CD1c-positive myeloid dendritic cell (primary cell): ENCODE data around the gene HOXC10.
A peak's percentile ranks its signal among the peaks of the same experiment; 100 is the strongest.

ENCODE experiments used
- DNase-seq: peaks from one replicate; pipeline ENCODE4 v3.0.0-alpha.2; 2016; ENCODE audit errors: extremely low spot score

The HOXC10 gene

GRCh38 chr12:54003625-54004024 lies 18.7 kb downstream of the HOXC10 start:
- DNase-seq: no peak

GRCh38 chr12:54004063-54004840 lies 19.3 kb downstream of the HOXC10 start:
- no peak for DNase-seq

GRCh38 chr12:54004841-54005530 lies 20.0 kb downstream of the HOXC10 start:
- no peak for DNase-seq

GRCh38 chr12:54005531-54005852 lies 20.5 kb downstream of the HOXC10 start:
- no peak for DNase-seq

GRCh38 chr12:54005853-54006558 lies 21.1 kb downstream of the HOXC10 start:
- peak; percentile 92 for DNase-seq

- no peak for DNase-seq
These were observed 21.7 kb downstream of the HOXC10 start for GRCh38 chr12:54006559-54007220.

- no peak for DNase-seq
These were observed 22.8 kb downstream of the HOXC10 start for GRCh38 chr12:54007538-54008259.

- no peak for DNase-seq
These were observed 23.3 kb downstream of the HOXC10 start for GRCh38 chr12:54008260-54008552.

- DNase-seq: peak; percentile 53
These were observed 24.5 kb downstream of the HOXC10 start for GRCh38 chr12:54009171-54010052.

GRCh38 chr12:54010053-54010971 lies 25.4 kb downstream of the HOXC10 start:
- no peak for DNase-seq

GRCh38 chr12:54010972-54011664 lies 26.2 kb downstream of the HOXC10 start:
- no peak for DNase-seq

- DNase-seq: no peak
These were observed 27.0 kb downstream of the HOXC10 start for GRCh38 chr12:54011665-54012532.

- no peak for DNase-seq
These were observed 27.9 kb downstream of the HOXC10 start for GRCh38 chr12:54012631-54013409.

GRCh38 chr12:54014377-54015017 lies 29.6 kb downstream of the HOXC10 start:
- DNase-seq: no peak

GRCh38 chr12:54015018-54015931 lies 30.3 kb downstream of the HOXC10 start:
- DNase-seq: no peak

- no peak for DNase-seq
These were observed 31.1 kb downstream of the HOXC10 start for GRCh38 chr12:54016051-54016450.
